ENCODE data around the gene TNS2. TPM values are rescaled to one million over a fixed set of nuclear protein-coding genes. Genes with fewer than 3 reads are reported as not detected.

The TNS2 gene
- total RNA-seq, 4 donors from 2014 or later, result 173 to 226 (median 202) TPM

GRCh38 chr12:53042607-53043454 lies 7.0 kb upstream of the TNS2 start:
- H3K4me1 ChIP-seq, result peaks cover 49 to 65% (median 64%) of the 10 kb centered on the region in 4 donors

DNA sequence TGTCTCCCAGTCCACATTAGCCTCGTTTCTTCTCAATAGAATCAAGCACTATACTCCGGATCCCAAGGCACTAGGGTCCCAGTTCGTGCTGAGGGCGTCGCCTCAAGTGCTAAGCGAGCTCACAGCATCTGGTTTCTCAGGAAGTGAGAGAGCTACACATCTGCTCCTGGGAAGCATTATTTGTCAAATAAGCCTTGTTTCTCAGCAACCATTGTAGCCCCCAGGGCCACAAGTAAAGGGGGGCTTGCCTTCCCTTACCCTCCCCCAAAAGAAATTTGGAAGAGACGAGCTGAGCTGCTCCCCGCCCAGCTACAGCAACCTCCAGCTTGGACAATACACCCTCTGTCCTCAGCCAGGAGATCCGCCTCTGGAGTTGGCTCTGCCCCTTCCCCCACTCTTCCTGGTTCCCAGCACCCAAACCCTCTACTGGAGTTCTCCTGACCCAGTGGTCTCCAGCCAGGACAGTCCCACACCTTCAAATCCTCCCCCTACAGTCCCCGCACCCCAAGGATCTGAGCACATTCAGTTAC lies 5.7 kb upstream of the TNS2 start:
- no peaks in the 10 kb centered on the region for H3K27me3 ChIP-seq
- intact Hi-C loops (cut with DNase I), result no loop called here
- TF ChIP-seq POLR2A (IDR thresholded peaks at IDR 0.05; ENCODE audit: low read depth) (no peak), POLR2AphosphoS5 (IDR thresholded peaks at IDR 0.05) (no peak)
- no peak for DNase-seq (ENCODE audit: extremely low spot score)
- peaks cover 6 to 33% (median 19%) of the 10 kb centered on the region in 4 donors for H3K36me3 ChIP-seq
- no peaks in the 10 kb centered on the region for H3K9me3 ChIP-seq
- H3K27ac ChIP-seq (replicated peaks in 1 of 4), result peak overlapping the region; percentile 98 to 99 (median 99)
- peak overlapping the region in 2 of 4 donors; percentile 7 to 76 for H3K4me3 ChIP-seq
- H3K4me1 ChIP-seq, result peaks cover 49 to 65% (median 64%) of the 10 kb centered on the region in 4 donors
- 60% methylated on average over 10 of the region's 10 CpGs for WGBS

More at GRCh38 chr12:53042607-53043454, 7.0 kb upstream of the TNS2 start:
- Histone ChIP-seq H3K27me3 (no peaks in the 10 kb centered on the region), H3K36me3 (peaks cover 12 to 46% (median 26%) of the 10 kb centered on the region in 4 donors), H3K4me3 (no peak overlapping the region), H3K27ac (replicated peaks in 1 of 4) (peak overlapping the region in 3 of 4 donors; percentile 98 to 99 (median 99)), H3K9me3 (no peaks in the 10 kb centered on the region)
- DNase-seq (ENCODE audit: extremely low spot score), result no peak
- intact Hi-C loops (cut with DNase I), result no loop called here
- WGBS, result 69% methylated on average over 7 of the region's 7 CpGs
- TF ChIP-seq, protein P1, sequence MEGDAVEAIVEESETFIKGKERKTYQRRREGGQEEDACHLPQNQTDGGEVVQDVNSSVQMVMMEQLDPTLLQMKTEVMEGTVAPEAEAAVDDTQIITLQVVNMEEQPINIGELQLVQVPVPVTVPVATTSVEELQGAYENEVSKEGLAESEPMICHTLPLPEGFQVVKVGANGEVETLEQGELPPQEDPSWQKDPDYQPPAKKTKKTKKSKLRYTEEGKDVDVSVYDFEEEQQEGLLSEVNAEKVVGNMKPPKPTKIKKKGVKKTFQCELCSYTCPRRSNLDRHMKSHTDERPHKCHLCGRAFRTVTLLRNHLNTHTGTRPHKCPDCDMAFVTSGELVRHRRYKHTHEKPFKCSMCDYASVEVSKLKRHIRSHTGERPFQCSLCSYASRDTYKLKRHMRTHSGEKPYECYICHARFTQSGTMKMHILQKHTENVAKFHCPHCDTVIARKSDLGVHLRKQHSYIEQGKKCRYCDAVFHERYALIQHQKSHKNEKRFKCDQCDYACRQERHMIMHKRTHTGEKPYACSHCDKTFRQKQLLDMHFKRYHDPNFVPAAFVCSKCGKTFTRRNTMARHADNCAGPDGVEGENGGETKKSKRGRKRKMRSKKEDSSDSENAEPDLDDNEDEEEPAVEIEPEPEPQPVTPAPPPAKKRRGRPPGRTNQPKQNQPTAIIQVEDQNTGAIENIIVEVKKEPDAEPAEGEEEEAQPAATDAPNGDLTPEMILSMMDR (IDR thresholded peaks at IDR 0.05), result no peak
- TF ChIP-seq POLR2A (IDR thresholded peaks at IDR 0.05; ENCODE audit: low read depth), result no peak
- no peak for TF ChIP-seq EP300 (IDR thresholded peaks at IDR 0.05)
- peak in 1 of 2 donors; percentile 6 for TF ChIP-seq POLR2AphosphoS5 (IDR thresholded peaks at IDR 0.05)

DNA sequence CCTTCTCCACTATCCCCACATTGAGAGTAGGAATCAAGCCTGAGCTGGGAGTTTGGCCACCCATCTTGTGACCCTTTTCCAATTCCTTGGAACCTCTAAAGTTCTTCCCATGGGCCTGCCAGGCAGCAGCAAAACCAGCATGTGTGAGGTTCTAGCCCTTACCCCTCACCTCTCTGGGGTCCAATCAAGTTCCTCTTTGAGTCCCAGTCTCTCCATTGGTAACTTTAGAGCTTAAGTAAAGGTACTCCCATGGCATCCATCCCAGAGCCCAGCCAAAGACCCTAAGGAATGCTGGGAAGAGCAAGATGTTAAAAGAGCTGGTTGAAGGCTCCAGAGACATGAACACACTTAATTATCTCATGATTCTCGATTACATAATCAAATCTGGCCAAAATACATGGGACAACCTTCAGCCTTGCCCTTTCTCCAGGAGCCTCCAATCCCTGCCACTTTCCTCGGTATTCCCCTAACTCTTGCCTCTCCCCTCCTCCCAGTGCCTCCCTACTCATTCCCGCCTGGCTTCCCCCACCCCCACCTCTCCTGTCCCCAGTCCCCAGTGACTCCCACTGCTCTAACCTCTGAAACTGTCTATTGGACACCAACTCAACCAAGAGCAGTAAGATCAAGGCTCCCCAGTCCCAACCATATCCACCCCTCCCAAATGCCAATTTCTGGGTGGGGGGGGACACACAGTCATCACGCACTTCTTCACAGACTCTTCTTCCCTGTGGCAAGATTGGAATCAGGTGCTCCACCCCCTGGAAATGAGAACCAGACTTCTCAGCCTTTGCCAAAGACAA lies 4.8 kb upstream of the TNS2 start:
- H3K4me1 ChIP-seq, result peaks cover 49 to 70% (median 67%) of the 10 kb centered on the region in 4 donors
- peak overlapping the region; percentile 98 to 99 (median 99) for H3K27ac ChIP-seq (replicated peaks in 1 of 4)
- 60% methylated on average over 4 of the region's 4 CpGs for WGBS
- intact Hi-C loops (cut with DNase I), result no loop called here
- TF ChIP-seq POLR2AphosphoS5 (IDR thresholded peaks at IDR 0.05) (no peak), POLR2A (IDR thresholded peaks at IDR 0.05; ENCODE audit: low read depth) (no peak), EP300 (IDR thresholded peaks at IDR 0.05) (no peak)
- TF ChIP-seq, protein P1 (IDR thresholded peaks at IDR 0.05), result no peak
- peaks cover 0 to 23% (median 13%) of the 10 kb centered on the region in 4 donors for H3K36me3 ChIP-seq
- H3K9me3 ChIP-seq, result no peaks in the 10 kb centered on the region
- peak overlapping the region; percentile 76 to 82 (median 79) for H3K4me3 ChIP-seq
- H3K27me3 ChIP-seq, result no peaks in the 10 kb centered on the region
- no peak for DNase-seq (ENCODE audit: extremely low spot score)

GRCh38 chr12:53045696-53046045 lies 4.2 kb upstream of the TNS2 start:
- H3K4me1 ChIP-seq, result peaks cover 49 to 76% (median 73%) of the 10 kb centered on the region in 4 donors
- TF ChIP-seq EP300 (IDR thresholded peaks at IDR 0.05) (peak; percentile 32), POLR2AphosphoS5 (IDR thresholded peaks at IDR 0.05) (peak in 1 of 2 donors; percentile 55), POLR2A (IDR thresholded peaks at IDR 0.05; ENCODE audit: low read depth) (no peak)
- 51% methylated on average over 5 of the region's 5 CpGs for WGBS
- no peaks in the 10 kb centered on the region for H3K9me3 ChIP-seq
- H3K36me3 ChIP-seq, result peaks cover 0 to 17% (median 9%) of the 10 kb centered on the region in 4 donors
- H3K27me3 ChIP-seq, result no peaks in the 10 kb centered on the region
- H3K27ac ChIP-seq (replicated peaks in 1 of 4), result peak overlapping the region; percentile 98 to 99 (median 99)
- intact Hi-C loops (cut with DNase I), result no loop called here
- H3K4me3 ChIP-seq, result peak overlapping the region; percentile 76 to 82 (median 79)
- DNase-seq (ENCODE audit: extremely low spot score), result no peak

DNA sequence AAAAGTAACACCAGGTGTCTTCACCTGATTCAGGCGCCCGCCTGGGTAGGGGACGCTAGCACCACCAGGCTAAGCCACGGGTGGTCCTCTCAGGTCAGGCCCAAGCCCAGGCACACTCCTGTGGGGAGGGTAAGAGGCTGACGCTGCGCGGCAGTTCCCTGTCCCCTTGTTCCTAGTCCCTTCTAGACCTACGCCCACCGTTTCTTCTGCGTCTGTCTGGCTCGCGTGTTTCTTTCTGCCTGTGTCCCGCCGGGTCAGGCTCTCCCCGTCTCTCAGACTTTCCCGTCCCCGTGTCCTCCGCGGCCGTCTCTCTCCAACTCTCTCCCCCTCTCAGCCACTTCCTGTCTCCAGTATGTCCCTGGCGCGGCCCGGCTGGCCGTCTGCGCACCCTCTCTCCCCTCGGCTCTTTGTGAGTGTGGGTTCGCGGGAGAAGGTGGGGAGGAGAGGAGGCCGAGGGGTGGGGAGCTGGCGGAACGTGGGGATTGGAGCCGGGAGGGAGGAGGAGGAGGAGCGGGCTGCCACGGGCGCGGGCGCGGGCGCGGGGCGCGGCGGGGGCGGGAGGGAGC lies 3.1 kb upstream of the TNS2 start:
- peak; percentile 98 for DNase-seq (ENCODE audit: extremely low spot score)
- Histone ChIP-seq H3K4me3 (peak overlapping the region; percentile 76 to 82 (median 79)), H3K4me1 (peaks cover 54 to 87% (median 84%) of the 10 kb centered on the region in 4 donors), H3K36me3 (peaks cover 0 to 10% (median 4%) of the 10 kb centered on the region in 4 donors), H3K27me3 (no peaks in the 10 kb centered on the region), H3K9me3 (no peaks in the 10 kb centered on the region), H3K27ac (replicated peaks in 1 of 4) (peak overlapping the region; percentile 98 to 99 (median 99))
- intact Hi-C loops (cut with DNase I), result no loop called here
- TF ChIP-seq, protein P1 (IDR thresholded peaks at IDR 0.05), result no peak
- TF ChIP-seq POLR2A (IDR thresholded peaks at IDR 0.05; ENCODE audit: low read depth) (peak; percentile 95), EP300 (IDR thresholded peaks at IDR 0.05) (no peak), POLR2AphosphoS5 (IDR thresholded peaks at IDR 0.05) (peak in 1 of 2 donors; percentile 97)
- under 1% methylated on average over 32 of the region's 44 CpGs for WGBS

Data from esophagus muscularis mucosa (tissue), 4 donors.